HepG2 (cell line): ENCODE data around the gene ZBTB25. TPM values are rescaled to one million over a fixed set of nuclear protein-coding genes. Genes with fewer than 3 reads are reported as not detected.

Experiments used
- ATF1 ChIP-seq: IDR thresholded peaks from 2 replicates; pipeline ENCODE4 v1.6.1; 2016; ENCODE audit warnings: mild to moderate bottlenecking, control low read depth
- CEBPG ChIP-seq: IDR thresholded peaks from 2 replicates; pipeline ENCODE4 v1.6.1; 2016
- ISL2 ChIP-seq: sonication (generic); formaldehyde crosslinking; IDR thresholded peaks from 2 replicates; pipeline ENCODE4 v1.5.0; 2020; ENCODE audit warnings: missing genetic modification reagents
- KLF11 ChIP-seq: IDR thresholded peaks from 2 replicates; pipeline ENCODE4 v1.6.1; 2016; ENCODE audit warnings: missing compliant biosample characterization
- MEF2D ChIP-seq: sonication (generic); formaldehyde crosslinking; IDR thresholded peaks from 2 replicates; pipeline ENCODE4 v1.5.1; 2020; ENCODE audit warnings: mild to moderate bottlenecking, missing genetic modification reagents
- NONO ChIP-seq, 2 experiments: fragments of 450-650 bp in 1 of 2; sonication (generic) in 1 of 2; formaldehyde crosslinking in 1 of 2; IDR thresholded peaks in 1 of 2; conservative IDR thresholded peaks in 1 of 2; 2 replicates each; pipeline versions ENCODE4 v1.6.1 to v1.8.0; 2017 to 2022; ENCODE audit warnings: mild to moderate bottlenecking in 1 of 2, missing genetic modification reagents in 1 of 2, moderate library complexity in 1 of 2
- NR3C1 ChIP-seq: sonication (generic); formaldehyde crosslinking; IDR thresholded peaks from 2 replicates; pipeline ENCODE4 v1.4.0; 2020; ENCODE audit warnings: missing genetic modification reagents
- PAF1 ChIP-seq: IDR thresholded peaks from 2 replicates; pipeline ENCODE4 v1.6.1; 2016; ENCODE audit warnings: missing genetic modification reagents, missing compliant biosample characterization
- POGZ ChIP-seq: sonication (generic); formaldehyde crosslinking; IDR thresholded peaks from 2 replicates; pipeline ENCODE4 v1.4.0; 2020; ENCODE audit warnings: mild to moderate bottlenecking, missing genetic modification reagents
- RAD21 ChIP-seq: fragments of 450-650 bp; formaldehyde crosslinking; IDR thresholded peaks from 2 replicates; pipeline ENCODE4 v1.5.0; 2020; ENCODE audit warnings: mild to moderate bottlenecking
- SIX4 ChIP-seq: sonication (generic); formaldehyde crosslinking; IDR thresholded peaks from 2 replicates; pipeline ENCODE4 v1.4.0; 2020; ENCODE audit warnings: missing genetic modification reagents
- SRSF1 ChIP-seq: fragments of 200-400 bp; formaldehyde crosslinking; optimal IDR thresholded peaks from 2 replicates; pipeline ENCODE3; 2017; ENCODE audit warnings: mild to moderate bottlenecking, low read depth, low read length, moderate library complexity
- ZNF136 ChIP-seq: sonication (generic); formaldehyde crosslinking; IDR thresholded peaks from 2 replicates; pipeline ENCODE4 v1.8.1; 2022; ENCODE audit warnings: low read depth, mild to moderate bottlenecking, moderate library complexity, missing genetic modification reagents
- ZNF143 ChIP-seq: sonication (generic); formaldehyde crosslinking; IDR thresholded peaks from 2 replicates; pipeline ENCODE4 v1.4.0; 2020; ENCODE audit warnings: missing genetic modification reagents
- ZNF317 ChIP-seq: sonication (generic); formaldehyde crosslinking; IDR thresholded peaks from 2 replicates; pipeline ENCODE4 v1.5.0; 2020; ENCODE audit warnings: mild to moderate bottlenecking, missing genetic modification reagents
- ZNF33A ChIP-seq: sonication (generic); formaldehyde crosslinking; IDR thresholded peaks from 2 replicates; pipeline ENCODE4 v1.5.1; 2020; ENCODE audit warnings: missing genetic modification reagents, mild to moderate bottlenecking, moderate library complexity, borderline replicate concordance
- ZNF44 ChIP-seq: sonication (generic); formaldehyde crosslinking; IDR thresholded peaks from 2 replicates; pipeline ENCODE4 v1.5.1; 2020; ENCODE audit warnings: mild to moderate bottlenecking, missing genetic modification reagents
- ZNF484 ChIP-seq: sonication (generic); formaldehyde crosslinking; IDR thresholded peaks from 2 replicates; pipeline ENCODE4 v1.5.1; 2020; ENCODE audit warnings: mild to moderate bottlenecking, low read depth, missing genetic modification reagents, borderline replicate concordance
- ZNF607 ChIP-seq: sonication (generic); formaldehyde crosslinking; IDR thresholded peaks from 2 replicates; pipeline ENCODE4 v1.5.1; 2020; ENCODE audit warnings: missing genetic modification reagents, mild to moderate bottlenecking, borderline replicate concordance
- ZNF780A ChIP-seq: sonication (generic); formaldehyde crosslinking; IDR thresholded peaks from 2 replicates; pipeline ENCODE4 v1.8.0; 2022; ENCODE audit warnings: mild to moderate bottlenecking, missing genetic modification reagents, moderate library complexity
- polyA plus RNA-seq, 8 experiments: library from polyadenylated mRNA; depleted of rRNA in 3 of 8; stranded (reverse) in 7 of 8; unstranded in 1 of 8; fragments of >200 nt; fragmentation: Illumina TruSeq in 4 of 8; extraction: Trizol in 4 of 8; gene quantifications; 2 replicates each; pipeline versions ENCODE4 v1.2.1 to v1.2.3, GENCODE V29; 2011 to 2016; ENCODE audit warnings: low read depth in 4 of 8, missing spikeins in 1 of 8, mixed read lengths in 1 of 8; ENCODE audit not compliant: insufficient read depth in 1 of 8
- total RNA-seq, 5 experiments: library from RNA; depleted of rRNA; stranded (reverse); fragments of >200 nt; fragmentation: Illumina TruSeq; extraction: Trizol; gene quantifications; 2 replicates each; pipeline ENCODE4 v1.2.3, GENCODE V29; 2016; ENCODE audit warnings: low read depth in 1 of 5
- TF ChIP-seq, protein P1 (sequence below): sonication (generic); formaldehyde crosslinking; IDR thresholded peaks from 2 replicates; pipeline ENCODE4 v1.5.0; 2020; ENCODE audit warnings: missing genetic modification reagents
- TF ChIP-seq, protein P2 (sequence below), 2 experiments: IDR thresholded peaks; 2 replicates each; pipeline ENCODE4 v1.6.1; 2011 to 2012; ENCODE audit warnings: low read length in 2 of 2, borderline replicate concordance in 1 of 2, low read depth in 1 of 2, mild to moderate bottlenecking in 1 of 2, moderate library complexity in 1 of 2
- TF ChIP-seq, protein P3 (sequence below): IDR thresholded peaks from 2 replicates; pipeline ENCODE4 v1.6.1; 2016

Gene ZBTB25
- total and polyA plus RNA-seq, 2 of the 13 experiments (the other 11 are each of a cell fraction or from before 2014, with no cell fraction given): 3.5 to 7.6 TPM

DNA sequence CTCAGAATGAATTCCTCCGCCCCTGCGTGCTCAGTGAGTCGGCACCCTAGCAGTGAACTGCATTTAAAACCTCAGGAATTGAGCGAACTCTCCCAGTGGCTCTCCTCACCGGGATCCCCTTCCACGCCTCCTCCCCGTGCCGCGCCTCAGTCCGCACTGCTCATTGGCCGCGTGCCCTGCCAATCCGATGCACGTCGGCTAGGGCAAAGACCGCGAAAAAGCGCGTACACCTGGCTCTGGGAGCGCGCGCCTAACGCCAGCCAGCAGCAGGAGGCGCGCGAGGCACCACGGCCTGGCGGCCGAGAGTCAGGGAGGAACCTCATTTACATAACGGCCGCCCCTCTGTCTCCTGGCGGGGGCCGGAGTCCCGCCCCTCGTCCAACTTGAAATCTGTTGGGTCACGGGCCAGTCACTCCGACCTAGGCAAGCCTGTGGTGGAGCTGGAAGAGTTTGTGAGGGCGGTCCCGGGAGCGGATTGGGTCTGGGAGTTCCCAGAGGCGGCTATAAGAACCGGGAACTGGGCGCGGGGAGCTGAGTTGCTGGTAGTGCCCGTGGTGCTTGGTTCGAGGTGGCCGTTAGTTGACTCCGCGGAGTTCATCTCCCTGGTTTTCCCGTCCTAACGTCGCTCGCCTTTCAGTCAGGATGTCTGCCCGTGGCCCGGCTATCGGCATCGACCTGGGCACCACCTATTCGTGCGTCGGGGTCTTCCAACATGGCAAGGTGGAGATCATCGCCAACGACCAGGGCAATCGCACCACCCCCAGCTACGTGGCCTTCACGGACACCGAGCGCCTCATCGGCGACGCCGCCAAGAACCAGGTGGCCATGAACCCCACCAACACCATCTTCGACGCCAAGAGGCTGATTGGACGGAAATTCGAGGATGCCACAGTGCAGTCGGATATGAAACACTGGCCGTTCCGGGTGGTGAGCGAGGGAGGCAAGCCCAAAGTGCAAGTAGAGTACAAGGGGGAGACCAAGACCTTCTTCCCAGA is 36.9 kb upstream of the ZBTB25 start, which contains the start of gene HSPA2 (continued):
- TF ChIP-seq NONO (IDR thresholded peaks at IDR 0.05): no peak
- peak; percentile 83 for TF ChIP-seq NONO (CRISPR knock-in tag; conservative IDR thresholded peaks at IDR 0.05)
- peak; percentile 76 for TF ChIP-seq ATF1 (CRISPR knock-in tag)
- no peak for TF ChIP-seq KLF11 (CRISPR knock-in tag)
- TF ChIP-seq POGZ: peak; percentile 87
- peak; percentile 79 for TF ChIP-seq RAD21 (CRISPR knock-in tag)
- TF ChIP-seq PAF1 (CRISPR knock-in tag): no peak
- 0 out of 2 replicates have a peak, but pooled peaks have one; percentile 41 for TF ChIP-seq MEF2D (CRISPR knock-in tag)
- TF ChIP-seq ISL2 (CRISPR knock-in tag): no peak
- TF ChIP-seq, protein P1, sequence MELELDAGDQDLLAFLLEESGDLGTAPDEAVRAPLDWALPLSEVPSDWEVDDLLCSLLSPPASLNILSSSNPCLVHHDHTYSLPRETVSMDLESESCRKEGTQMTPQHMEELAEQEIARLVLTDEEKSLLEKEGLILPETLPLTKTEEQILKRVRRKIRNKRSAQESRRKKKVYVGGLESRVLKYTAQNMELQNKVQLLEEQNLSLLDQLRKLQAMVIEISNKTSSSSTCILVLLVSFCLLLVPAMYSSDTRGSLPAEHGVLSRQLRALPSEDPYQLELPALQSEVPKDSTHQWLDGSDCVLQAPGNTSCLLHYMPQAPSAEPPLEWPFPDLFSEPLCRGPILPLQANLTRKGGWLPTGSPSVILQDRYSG (CRISPR knock-in tag): no peak
- TF ChIP-seq ZNF607 (CRISPR knock-in tag): peak; percentile 48; the same call in 1 of the 2 replicates
- no peak; the same call in 1 of the 2 replicates for TF ChIP-seq CEBPG (CRISPR knock-in tag)
- TF ChIP-seq ZNF143 (CRISPR knock-in tag): no peak
- no peak for TF ChIP-seq ZNF317 (CRISPR knock-in tag)
- no peak for TF ChIP-seq ZNF136
- no peak for TF ChIP-seq NR3C1
- TF ChIP-seq, protein P2, sequence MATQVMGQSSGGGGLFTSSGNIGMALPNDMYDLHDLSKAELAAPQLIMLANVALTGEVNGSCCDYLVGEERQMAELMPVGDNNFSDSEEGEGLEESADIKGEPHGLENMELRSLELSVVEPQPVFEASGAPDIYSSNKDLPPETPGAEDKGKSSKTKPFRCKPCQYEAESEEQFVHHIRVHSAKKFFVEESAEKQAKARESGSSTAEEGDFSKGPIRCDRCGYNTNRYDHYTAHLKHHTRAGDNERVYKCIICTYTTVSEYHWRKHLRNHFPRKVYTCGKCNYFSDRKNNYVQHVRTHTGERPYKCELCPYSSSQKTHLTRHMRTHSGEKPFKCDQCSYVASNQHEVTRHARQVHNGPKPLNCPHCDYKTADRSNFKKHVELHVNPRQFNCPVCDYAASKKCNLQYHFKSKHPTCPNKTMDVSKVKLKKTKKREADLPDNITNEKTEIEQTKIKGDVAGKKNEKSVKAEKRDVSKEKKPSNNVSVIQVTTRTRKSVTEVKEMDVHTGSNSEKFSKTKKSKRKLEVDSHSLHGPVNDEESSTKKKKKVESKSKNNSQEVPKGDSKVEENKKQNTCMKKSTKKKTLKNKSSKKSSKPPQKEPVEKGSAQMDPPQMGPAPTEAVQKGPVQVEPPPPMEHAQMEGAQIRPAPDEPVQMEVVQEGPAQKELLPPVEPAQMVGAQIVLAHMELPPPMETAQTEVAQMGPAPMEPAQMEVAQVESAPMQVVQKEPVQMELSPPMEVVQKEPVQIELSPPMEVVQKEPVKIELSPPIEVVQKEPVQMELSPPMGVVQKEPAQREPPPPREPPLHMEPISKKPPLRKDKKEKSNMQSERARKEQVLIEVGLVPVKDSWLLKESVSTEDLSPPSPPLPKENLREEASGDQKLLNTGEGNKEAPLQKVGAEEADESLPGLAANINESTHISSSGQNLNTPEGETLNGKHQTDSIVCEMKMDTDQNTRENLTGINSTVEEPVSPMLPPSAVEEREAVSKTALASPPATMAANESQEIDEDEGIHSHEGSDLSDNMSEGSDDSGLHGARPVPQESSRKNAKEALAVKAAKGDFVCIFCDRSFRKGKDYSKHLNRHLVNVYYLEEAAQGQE (IDR thresholded peaks at IDR 0.05; ENCODE audit: borderline replicate concordance in 1 of 2, low read depth in 1 of 2, low read length in 2 of 2): no peak
- TF ChIP-seq ZNF780A (CRISPR knock-in tag): no peak
- TF ChIP-seq, protein P3, sequence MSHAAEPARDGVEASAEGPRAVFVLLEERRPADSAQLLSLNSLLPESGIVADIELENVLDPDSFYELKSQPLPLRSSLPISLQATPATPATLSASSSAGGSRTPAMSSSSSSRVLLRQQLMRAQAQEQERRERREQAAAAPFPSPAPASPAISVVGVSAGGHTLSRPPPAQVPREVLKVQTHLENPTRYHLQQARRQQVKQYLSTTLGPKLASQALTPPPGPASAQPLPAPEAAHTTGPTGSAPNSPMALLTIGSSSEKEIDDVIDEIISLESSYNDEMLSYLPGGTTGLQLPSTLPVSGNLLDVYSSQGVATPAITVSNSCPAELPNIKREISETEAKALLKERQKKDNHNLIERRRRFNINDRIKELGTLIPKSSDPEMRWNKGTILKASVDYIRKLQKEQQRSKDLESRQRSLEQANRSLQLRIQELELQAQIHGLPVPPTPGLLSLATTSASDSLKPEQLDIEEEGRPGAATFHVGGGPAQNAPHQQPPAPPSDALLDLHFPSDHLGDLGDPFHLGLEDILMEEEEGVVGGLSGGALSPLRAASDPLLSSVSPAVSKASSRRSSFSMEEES (CRISPR knock-in tag): no peak
- TF ChIP-seq SIX4: peak; percentile 35; the same call in 1 of the 2 replicates
- TF ChIP-seq SRSF1: no peak
- no peak for TF ChIP-seq ZNF33A (CRISPR knock-in tag)
- TF ChIP-seq ZNF44: no peak
- TF ChIP-seq ZNF484: no peak
